Hematopoietic multipotent progenitor cell treated with erythropoietin and hydrocortisone succinate and interleukin-3 and kit ligand, for 8 days (in vitro differentiated cells): ENCODE data around the gene MARS1.
"Not testable (repeated sequence)": the region's sequence is repeated elsewhere in the genome, so short reads cannot be mapped to it uniquely, and the experiment has no call there.

Experiments used
- DNase-seq: peaks from one replicate; pipeline ENCODE4 v3.0.0-alpha.2; 2015

The MARS1 gene

GRCh38 chr12:57487597-57488401 is at the start of gene MARS1:
Gene MARS1, plus strand, starts transcription at chr12:57488068. Its CDS starts 23 bp downstream, at chr12:57488091.
- peak; percentile 99 for DNase-seq

GRCh38 chr12:57438400-57438799 is 49.5 kb upstream of the MARS1 start:
- DNase-seq = no peak

- DNase-seq = no peak
Observed at GRCh38 chr12:57439762-57440266, 48.1 kb upstream of the MARS1 start.

- DNase-seq = not testable (repeated sequence)
Observed at GRCh38 chr12:57441393-57441792, 46.5 kb upstream of the MARS1 start.

- peak; percentile 56 for DNase-seq
Observed at GRCh38 chr12:57441846-57442427, 45.9 kb upstream of the MARS1 start.

- DNase-seq = not testable (repeated sequence)
Observed at GRCh38 chr12:57444337-57444736, 43.5 kb upstream of the MARS1 start.

- DNase-seq = peak; percentile 44
Observed at GRCh38 chr12:57444744-57445143, 43.1 kb upstream of the MARS1 start.

GRCh38 chr12:57446292-57446960 is 41.4 kb upstream of the MARS1 start:
- DNase-seq = no peak

- DNase-seq = no peak
Observed at GRCh38 chr12:57448669-57449068, 39.2 kb upstream of the MARS1 start.

- DNase-seq = no peak
Observed at GRCh38 chr12:57449375-57449774, 38.5 kb upstream of the MARS1 start.

- no peak for DNase-seq
Observed at GRCh38 chr12:57450057-57450456, 37.8 kb upstream of the MARS1 start.

- DNase-seq = no peak
Observed at GRCh38 chr12:57451233-57451778, 36.6 kb upstream of the MARS1 start.

GRCh38 chr12:57452181-57452936 is 35.5 kb upstream of the MARS1 start:
- DNase-seq = no peak

GRCh38 chr12:57452937-57453509 is 34.8 kb upstream of the MARS1 start:
- peak; percentile 68 for DNase-seq

GRCh38 chr12:57454213-57454565 is 33.7 kb upstream of the MARS1 start:
- DNase-seq = no peak

GRCh38 chr12:57454566-57455373 is 33.1 kb upstream of the MARS1 start, which contains the start of gene INHBE:
Gene INHBE, plus strand, starts transcription at chr12:57455307. Its CDS starts 230 bp downstream, at chr12:57455537.
- no peak for DNase-seq

GRCh38 chr12:57455374-57456144 is 32.3 kb upstream of the MARS1 start:
- DNase-seq = no peak

GRCh38 chr12:57456145-57456700 is 31.6 kb upstream of the MARS1 start:
- peak; percentile 63 for DNase-seq

- no peak for DNase-seq
Observed at GRCh38 chr12:57456737-57457490, 31.0 kb upstream of the MARS1 start.
